Endodermal cell (in vitro differentiated cells): ENCODE measurements around the gene TST. TPM values are rescaled to one million over a fixed set of nuclear protein-coding genes. Genes with fewer than 3 reads are reported as not detected.

Experiments
- DNase-seq: peaks from one replicate; pipeline ENCODE4 v3.0.0-alpha.2; 2017
- H3K27ac ChIP-seq: 2 replicates; pipeline ENCODE4 v1.5.1; 2013; ENCODE audit warnings: mild to moderate bottlenecking, low read depth, low read length, moderate library complexity
- H3K27me3 ChIP-seq: 2 replicates; pipeline ENCODE4 v1.6.1; 2013; ENCODE audit warnings: mild to moderate bottlenecking, low read length, moderate library complexity; ENCODE audit not compliant: insufficient read depth, control insufficient read depth, poor library complexity, severe bottlenecking
- H3K36me3 ChIP-seq: 2 replicates; pipeline ENCODE4 v1.7.0; 2013; ENCODE audit warnings: mild to moderate bottlenecking, low read length, moderate library complexity; ENCODE audit not compliant: control insufficient read depth, insufficient read depth
- H3K4me1 ChIP-seq: one replicate; pipeline ENCODE4 v1.7.0; 2013; ENCODE audit warnings: low read length; ENCODE audit not compliant: control insufficient read depth, insufficient read depth
- H3K4me3 ChIP-seq: 2 replicates; pipeline ENCODE4 v1.5.1; 2013; ENCODE audit warnings: mild to moderate bottlenecking, low read length, moderate library complexity
- H3K9ac ChIP-seq: 2 replicates; pipeline ENCODE4 v1.6.1; 2013; ENCODE audit warnings: mild to moderate bottlenecking, low read length, moderate library complexity; ENCODE audit not compliant: poor library complexity, severe bottlenecking; ENCODE audit errors: extremely low read depth
- H3K9me3 ChIP-seq: 2 replicates; pipeline ENCODE4 v1.6.1; 2013; ENCODE audit warnings: mild to moderate bottlenecking, low read length, moderate library complexity; ENCODE audit not compliant: control insufficient read depth
- H3K27ac Mint-ChIP-seq: 2 replicates; pipeline ENCODE4 v1.8.0; 2020; ENCODE audit warnings: mixed read lengths
- H3K27me3 Mint-ChIP-seq: 2 replicates; pipeline ENCODE4 v1.8.0; 2021; ENCODE audit warnings: mild to moderate bottlenecking, mixed read lengths; ENCODE audit not compliant: insufficient read depth
- H3K36me3 Mint-ChIP-seq: 2 replicates; pipeline ENCODE4 v1.8.0; 2020; ENCODE audit warnings: low read depth, mixed read lengths
- H3K4me1 Mint-ChIP-seq: 2 replicates; pipeline ENCODE4 v1.8.0; 2020; ENCODE audit warnings: mixed read lengths
- H3K4me3 Mint-ChIP-seq: 2 replicates; pipeline ENCODE4 v1.8.0; 2020; ENCODE audit warnings: mild to moderate bottlenecking, moderate library complexity, mixed read lengths
- H3K9me3 Mint-ChIP-seq: 2 replicates; pipeline ENCODE4 v1.8.0; 2020; ENCODE audit warnings: mild to moderate bottlenecking, mixed read lengths
- WGBS, 2 experiments: methylation state at CpG; one replicate each; pipeline versions ENCODE4 v1.1.5 to v1.1.7; 2013; ENCODE audit warnings: missing lambda C conversion rate in 2 of 2, mixed read lengths in 1 of 2; ENCODE audit not compliant: insufficient coverage in 1 of 2, insufficient read length in 1 of 2; 5-methylcytosine and 5-hydroxymethylcytosine counted together
- total RNA-seq, 2 donors: library from RNA; stranded (reverse); fragmentation: NEBNext Ultra II Directional in 1 of 2; extraction: Animal tissue kit (Norgen Biotek cat#: 25700) in 1 of 2; gene quantifications; 2 replicates in 1 of 2; 3 replicates in 1 of 2; pipeline ENCODE4 v1.2.1, GENCODE V29; 2021
- TF ChIP-seq, protein P1 (sequence below): fragments of 200-600 bp; sonication (generic); conservative IDR thresholded peaks from 2 replicates; pipeline ENCODE4 v1.5.0; 2021; ENCODE audit warnings: antibody characterized with exemption, mild to moderate bottlenecking

The TST gene
- total RNA-seq, 2 donors from 2014 or later, result 38.2 to 48.3 TPM

DNA sequence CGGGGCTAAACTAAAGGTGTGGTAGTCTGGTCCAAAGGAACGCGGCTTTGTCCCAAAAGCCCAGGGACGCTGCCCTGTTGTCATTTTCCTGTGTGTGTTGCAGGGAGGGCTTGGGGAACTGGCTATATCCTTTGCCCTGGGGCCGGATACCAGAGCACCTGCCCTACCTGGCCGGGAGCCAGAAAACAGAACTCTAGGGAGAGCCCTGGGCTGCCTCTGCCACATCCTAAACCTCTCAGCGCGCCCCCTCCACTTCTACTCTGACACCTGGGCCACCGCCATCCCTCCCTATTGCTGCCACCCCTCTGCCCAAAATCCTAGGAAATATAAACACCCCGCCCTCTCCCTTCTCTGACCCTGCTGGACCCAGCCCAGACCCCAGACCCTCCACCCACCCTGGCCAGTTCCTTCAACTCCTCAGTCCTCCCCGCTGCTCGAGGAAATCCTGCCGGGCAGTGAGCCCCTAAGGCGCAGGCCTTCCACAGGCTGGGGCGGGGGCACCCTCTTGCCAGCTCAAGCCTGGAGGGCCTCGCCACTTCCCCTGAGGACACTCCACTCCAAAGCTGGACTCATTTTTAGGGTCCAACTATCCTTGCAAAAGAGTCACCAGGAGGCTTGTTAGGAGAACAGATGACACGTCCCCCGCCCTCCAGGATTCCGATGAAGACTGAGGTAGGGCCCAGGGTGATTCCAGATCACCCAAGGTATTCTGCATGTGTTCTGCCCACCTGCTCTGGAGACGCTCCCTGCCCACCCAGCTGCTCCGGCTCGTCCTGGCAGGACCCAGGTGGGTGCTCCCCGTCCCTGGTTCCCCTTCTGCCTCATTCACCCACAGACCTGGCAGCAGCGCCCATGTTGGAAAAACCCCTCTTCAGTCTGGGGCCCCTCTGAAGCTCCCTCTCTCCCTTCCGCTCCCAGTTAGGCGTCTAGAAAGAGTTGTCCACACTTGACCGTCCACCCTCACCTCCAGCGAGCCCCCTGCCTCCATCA, 44.5 kb upstream of the TST start:
- Mint-ChIP-seq H3K4me1 (peaks cover 2% of the 10 kb centered on the region), H3K27me3 (peaks cover 32% of the 10 kb centered on the region), H3K4me3 (no peak overlapping the region), H3K27ac (no peak overlapping the region), H3K36me3 (no peaks in the 10 kb centered on the region), H3K9me3 (no peaks in the 10 kb centered on the region)
- Histone ChIP-seq H3K27me3 (peaks cover 10% of the 10 kb centered on the region), H3K4me1 (no peaks in the 10 kb centered on the region), H3K27ac (no peak overlapping the region), H3K36me3 (no peaks in the 10 kb centered on the region), H3K4me3 (no peak overlapping the region), H3K9me3 (no peaks in the 10 kb centered on the region), H3K9ac (no peak overlapping the region)
- TF ChIP-seq, protein P1, sequence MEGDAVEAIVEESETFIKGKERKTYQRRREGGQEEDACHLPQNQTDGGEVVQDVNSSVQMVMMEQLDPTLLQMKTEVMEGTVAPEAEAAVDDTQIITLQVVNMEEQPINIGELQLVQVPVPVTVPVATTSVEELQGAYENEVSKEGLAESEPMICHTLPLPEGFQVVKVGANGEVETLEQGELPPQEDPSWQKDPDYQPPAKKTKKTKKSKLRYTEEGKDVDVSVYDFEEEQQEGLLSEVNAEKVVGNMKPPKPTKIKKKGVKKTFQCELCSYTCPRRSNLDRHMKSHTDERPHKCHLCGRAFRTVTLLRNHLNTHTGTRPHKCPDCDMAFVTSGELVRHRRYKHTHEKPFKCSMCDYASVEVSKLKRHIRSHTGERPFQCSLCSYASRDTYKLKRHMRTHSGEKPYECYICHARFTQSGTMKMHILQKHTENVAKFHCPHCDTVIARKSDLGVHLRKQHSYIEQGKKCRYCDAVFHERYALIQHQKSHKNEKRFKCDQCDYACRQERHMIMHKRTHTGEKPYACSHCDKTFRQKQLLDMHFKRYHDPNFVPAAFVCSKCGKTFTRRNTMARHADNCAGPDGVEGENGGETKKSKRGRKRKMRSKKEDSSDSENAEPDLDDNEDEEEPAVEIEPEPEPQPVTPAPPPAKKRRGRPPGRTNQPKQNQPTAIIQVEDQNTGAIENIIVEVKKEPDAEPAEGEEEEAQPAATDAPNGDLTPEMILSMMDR, result no peak
- WGBS, 2 experiments, result 94 to 95% methylated on average over 18 to 28 of the region's 28 CpGs
- no peak for DNase-seq

DNA sequence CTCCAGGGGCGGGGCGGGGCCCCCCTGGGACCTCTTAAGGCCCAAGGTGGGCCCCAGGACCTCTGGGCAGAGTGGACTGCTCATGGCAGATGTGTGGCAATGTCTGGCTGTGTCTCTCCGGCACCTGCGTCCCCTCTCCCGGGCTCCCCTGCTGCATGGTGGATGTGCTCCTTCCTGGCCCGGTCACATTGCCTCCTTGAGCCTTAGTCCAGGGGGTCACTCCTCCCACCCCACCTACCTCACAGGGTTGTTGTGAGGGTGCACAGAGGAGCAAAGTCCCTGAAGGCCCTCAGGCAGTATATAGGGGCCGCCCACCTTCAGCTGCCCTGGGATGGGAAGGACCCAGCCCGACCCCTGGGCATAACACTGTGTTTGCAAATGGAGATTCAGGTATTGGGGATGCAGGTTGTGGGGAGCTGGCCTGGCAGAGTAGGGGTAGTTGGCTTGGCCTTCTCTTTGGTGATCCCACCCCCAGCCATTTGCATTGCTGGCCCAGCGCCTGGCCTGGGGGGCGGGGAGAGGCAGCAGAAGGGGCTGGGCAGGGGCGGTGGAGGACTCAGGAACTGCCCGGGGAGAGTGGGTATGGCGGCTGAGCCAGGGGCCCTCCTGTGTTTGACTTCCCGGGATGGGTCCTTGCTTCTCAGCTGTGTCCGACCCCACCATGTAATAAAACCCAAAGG, 43.6 kb upstream of the TST start:
- Histone ChIP-seq H3K4me3 (no peak overlapping the region), H3K27me3 (peaks cover 1% of the 10 kb centered on the region), H3K9ac (no peak overlapping the region), H3K4me1 (no peaks in the 10 kb centered on the region), H3K36me3 (no peaks in the 10 kb centered on the region), H3K27ac (no peak overlapping the region), H3K9me3 (no peaks in the 10 kb centered on the region)
- TF ChIP-seq, protein P1, result no peak
- Mint-ChIP-seq H3K27me3 (peaks cover 23% of the 10 kb centered on the region), H3K9me3 (no peaks in the 10 kb centered on the region), H3K27ac (no peak overlapping the region), H3K36me3 (peaks cover 1% of the 10 kb centered on the region), H3K4me1 (peaks cover 2% of the 10 kb centered on the region), H3K4me3 (no peak overlapping the region)
- WGBS, 2 experiments, result 67 to 80% methylated on average over 4 to 15 of the region's 15 CpGs
- no peak for DNase-seq

DNA sequence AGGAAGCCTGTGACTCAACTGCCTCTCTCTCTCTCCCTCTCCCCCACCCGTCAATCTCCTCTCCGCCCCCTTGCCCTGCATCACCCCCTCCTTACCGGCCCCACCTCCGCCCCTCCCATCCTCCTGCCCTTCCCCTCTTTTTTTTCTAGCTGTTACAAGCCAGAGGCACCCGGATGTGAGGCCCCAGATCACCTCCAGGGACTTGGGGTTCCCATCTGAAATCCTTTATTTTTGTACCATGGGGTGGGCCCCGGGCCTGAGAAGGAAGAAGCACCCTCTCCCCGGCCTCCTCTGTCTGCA, 43.1 kb upstream of the TST start:
- TF ChIP-seq, protein P1, result no peak
- DNase-seq, result no peak
- Mint-ChIP-seq H3K36me3 (peaks cover 5% of the 10 kb centered on the region), H3K4me3 (no peak overlapping the region), H3K27ac (no peak overlapping the region), H3K9me3 (no peaks in the 10 kb centered on the region), H3K4me1 (peaks cover 2% of the 10 kb centered on the region), H3K27me3 (peaks cover 18% of the 10 kb centered on the region)
- H3K27ac ChIP-seq, result no peak overlapping the region
- H3K4me3 ChIP-seq, result no peak overlapping the region
- H3K9ac ChIP-seq, result no peak overlapping the region
- WGBS, 2 experiments, result 50 to 71% methylated on average over 1 to 7 of the region's 7 CpGs
- no peaks in the 10 kb centered on the region for H3K4me1 ChIP-seq
- H3K9me3 ChIP-seq, result no peaks in the 10 kb centered on the region
- no peaks in the 10 kb centered on the region for H3K36me3 ChIP-seq
- no peaks in the 10 kb centered on the region for H3K27me3 ChIP-seq
